Peyer's patch (tissue), 4 donors: ENCODE results near the gene METTL22.

Source experiments
- POLR2A ChIP-seq, 2 donors: fragments of 450-650 bp; IDR thresholded peaks; one replicate each; pipeline ENCODE4 v1.5.1; 2017; ENCODE audit warnings: antibody characterized with exemption in 2 of 2, mild to moderate bottlenecking in 2 of 2, moderate library complexity in 2 of 2
- TF ChIP-seq, protein P1 (sequence below), 6 experiments: fragments of 450-650 bp in 4 of 6; fragments of 200-600 bp in 2 of 6; sonication (generic) in 1 of 6; IDR thresholded peaks; one replicate each; pipeline ENCODE4 v1.5.1; 2017 to 2019; ENCODE audit warnings: antibody characterized with exemption in 6 of 6, mild to moderate bottlenecking in 3 of 6, moderate library complexity in 1 of 6

DNA sequence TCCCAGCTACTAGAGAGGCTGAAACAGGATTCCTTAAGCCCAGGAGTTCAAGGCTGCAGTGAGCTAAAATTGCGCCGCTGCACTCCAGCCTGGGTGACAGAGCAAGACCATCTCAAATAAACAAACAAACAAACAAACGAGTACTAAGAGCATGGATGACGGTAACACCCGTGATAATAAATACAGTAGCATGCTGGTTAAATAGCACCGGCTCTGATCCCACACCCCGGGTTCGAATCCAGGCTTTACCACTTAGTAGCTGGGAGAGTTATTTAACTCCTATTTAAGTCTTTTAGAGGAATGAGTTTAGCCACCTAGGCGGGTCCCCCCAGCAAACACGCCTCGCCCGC is 301 bp upstream of the METTL22 start:
- TF ChIP-seq, protein P1, sequence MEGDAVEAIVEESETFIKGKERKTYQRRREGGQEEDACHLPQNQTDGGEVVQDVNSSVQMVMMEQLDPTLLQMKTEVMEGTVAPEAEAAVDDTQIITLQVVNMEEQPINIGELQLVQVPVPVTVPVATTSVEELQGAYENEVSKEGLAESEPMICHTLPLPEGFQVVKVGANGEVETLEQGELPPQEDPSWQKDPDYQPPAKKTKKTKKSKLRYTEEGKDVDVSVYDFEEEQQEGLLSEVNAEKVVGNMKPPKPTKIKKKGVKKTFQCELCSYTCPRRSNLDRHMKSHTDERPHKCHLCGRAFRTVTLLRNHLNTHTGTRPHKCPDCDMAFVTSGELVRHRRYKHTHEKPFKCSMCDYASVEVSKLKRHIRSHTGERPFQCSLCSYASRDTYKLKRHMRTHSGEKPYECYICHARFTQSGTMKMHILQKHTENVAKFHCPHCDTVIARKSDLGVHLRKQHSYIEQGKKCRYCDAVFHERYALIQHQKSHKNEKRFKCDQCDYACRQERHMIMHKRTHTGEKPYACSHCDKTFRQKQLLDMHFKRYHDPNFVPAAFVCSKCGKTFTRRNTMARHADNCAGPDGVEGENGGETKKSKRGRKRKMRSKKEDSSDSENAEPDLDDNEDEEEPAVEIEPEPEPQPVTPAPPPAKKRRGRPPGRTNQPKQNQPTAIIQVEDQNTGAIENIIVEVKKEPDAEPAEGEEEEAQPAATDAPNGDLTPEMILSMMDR (IDR thresholded peaks at IDR 0.05), result no peak
- TF ChIP-seq POLR2A (IDR thresholded peaks at IDR 0.05), result no peak
